Kidney glomerular epithelial cell (primary cell): ENCODE data around the gene APOL6.
"Not testable (repeated sequence)": the region's sequence is repeated elsewhere in the genome, so short reads cannot be mapped to it uniquely, and the experiment has no call there.

Experiments
- DNase-seq: peaks from one replicate; lab custom pipeline; 2025; lab: John Stamatoyannopoulos, UW

Gene APOL6

GRCh38 chr22:35617137-35617755, 31.0 kb upstream of the APOL6 start, which contains the start of gene MB:
TSS of gene MB (minus strand) at chr22:35617329. CDS start at chr22:35617257, 72 bp downstream.
- DNase-seq: no peak

GRCh38 chr22:35618427-35619223, 29.6 kb upstream of the APOL6 start:
- DNase-seq: no peak

- DNase-seq: no peak
Measured at GRCh38 chr22:35619336-35620094, 28.7 kb upstream of the APOL6 start.

- no peak for DNase-seq
Measured at GRCh38 chr22:35620624-35621251, 27.5 kb upstream of the APOL6 start.

GRCh38 chr22:35621451-35621850, 26.8 kb upstream of the APOL6 start:
- DNase-seq: no peak

- no peak for DNase-seq
Measured at GRCh38 chr22:35622191-35622913, 25.9 kb upstream of the APOL6 start.

GRCh38 chr22:35623885-35624284, 24.4 kb upstream of the APOL6 start:
- not testable (repeated sequence) for DNase-seq

GRCh38 chr22:35624547-35624946, 23.7 kb upstream of the APOL6 start:
- DNase-seq: no peak

GRCh38 chr22:35625763-35626432, 22.3 kb upstream of the APOL6 start:
- DNase-seq: no peak

- peak; percentile 88 for DNase-seq
Measured at GRCh38 chr22:35627267-35628041, 20.8 kb upstream of the APOL6 start.

GRCh38 chr22:35628732-35629131, 19.5 kb upstream of the APOL6 start:
- no peak for DNase-seq

- DNase-seq: peak; percentile 95
Measured at GRCh38 chr22:35629406-35630216, 18.6 kb upstream of the APOL6 start.

GRCh38 chr22:35630387-35630793, 17.9 kb upstream of the APOL6 start:
- peak; percentile 39 for DNase-seq

GRCh38 chr22:35630891-35631290, 17.4 kb upstream of the APOL6 start:
- no peak for DNase-seq

GRCh38 chr22:35631597-35631996, 16.6 kb upstream of the APOL6 start:
- no peak for DNase-seq

- DNase-seq: no peak
Measured at GRCh38 chr22:35632935-35633334, 15.3 kb upstream of the APOL6 start.

- no peak for DNase-seq
Measured at GRCh38 chr22:35633520-35633919, 14.7 kb upstream of the APOL6 start.

GRCh38 chr22:35634015-35634414, 14.2 kb upstream of the APOL6 start:
- DNase-seq: no peak

GRCh38 chr22:35634943-35635540, 13.2 kb upstream of the APOL6 start:
- DNase-seq: no peak
